GM23338 (cell line): ENCODE data around the gene THSD4. TPM values are rescaled to one million over a fixed set of nuclear protein-coding genes. Genes with fewer than 3 reads are reported as not detected.

Experiments used
- ATAC-seq: fragments of 200-7000 bp; cut with Tn5 transposase; 3 replicates; pipeline ENCODE4 v1.9.1; 2020
- DNase-seq: peaks from one replicate; pipeline ENCODE4 v3.0.0-alpha.2; 2015; ENCODE audit warnings: low spot score
- H2AFZ ChIP-seq: fragments of 200-600 bp; sonication (generic); 2 replicates; pipeline ENCODE4 v1.8.0; 2016; ENCODE audit warnings: antibody characterized with exemption, mild to moderate bottlenecking, moderate library complexity
- H3F3A ChIP-seq: fragments of 200-600 bp; sonication (generic); replicated peaks from 2 replicates; pipeline ENCODE4 v1.8.0; 2017; ENCODE audit warnings: antibody characterized with exemption, mixed run types, low read depth
- H3K27ac ChIP-seq: fragments of 200-600 bp; sonication (generic); 2 replicates; pipeline ENCODE4 v1.6.1; 2016; ENCODE audit warnings: low read depth
- H3K27me3 ChIP-seq: fragments of 200-600 bp; sonication (generic); 2 replicates; pipeline ENCODE4 v1.8.0; 2016; ENCODE audit warnings: mild to moderate bottlenecking, mixed run types, moderate library complexity; ENCODE audit not compliant: insufficient read depth
- H3K36me3 ChIP-seq: fragments of 200-600 bp; sonication (generic); 2 replicates; pipeline ENCODE4 v1.8.0; 2016; ENCODE audit warnings: mild to moderate bottlenecking; ENCODE audit not compliant: insufficient read depth
- H3K4me1 ChIP-seq: fragments of 200-600 bp; sonication (generic); 2 replicates; pipeline ENCODE4 v1.8.0; 2016; ENCODE audit warnings: mild to moderate bottlenecking, moderate library complexity; ENCODE audit not compliant: insufficient read depth
- H3K4me2 ChIP-seq: fragments of 200-600 bp; sonication (generic); 2 replicates; pipeline ENCODE4 v1.7.1; 2017; ENCODE audit warnings: mixed run types
- H3K4me3 ChIP-seq: fragments of 200-600 bp; sonication (generic); 2 replicates; pipeline ENCODE4 v1.6.1; 2016; ENCODE audit warnings: mixed run types
- H3K79me2 ChIP-seq: fragments of 200-600 bp; sonication (generic); replicated peaks from 2 replicates; pipeline ENCODE4 v1.8.0; 2017; ENCODE audit warnings: mild to moderate bottlenecking; ENCODE audit not compliant: insufficient read depth
- H3K9me2 ChIP-seq: fragments of 200-600 bp; sonication (generic); 2 replicates; pipeline ENCODE4 v1.8.0; 2017; ENCODE audit not compliant: insufficient read depth
- H4K20me1 ChIP-seq: fragments of 200-600 bp; sonication (generic); replicated peaks from 2 replicates; pipeline ENCODE4 v1.8.0; 2017; ENCODE audit warnings: mild to moderate bottlenecking; ENCODE audit not compliant: insufficient read depth
- H3K27ac Mint-ChIP-seq: 2 replicates; pipeline ENCODE4 v1.8.0; 2020; ENCODE audit warnings: inconsistent platforms, mild to moderate bottlenecking, moderate library complexity, mixed read lengths
- H3K27me3 Mint-ChIP-seq: 3 replicates; pipeline ENCODE4 v1.8.0; 2022; ENCODE audit warnings: low read depth, mild to moderate bottlenecking, moderate library complexity, mixed read lengths, inconsistent platforms; ENCODE audit not compliant: insufficient read depth, poor library complexity
- H3K36me3 Mint-ChIP-seq: 3 replicates; pipeline ENCODE4 v1.8.0; 2021; ENCODE audit warnings: low read depth, mild to moderate bottlenecking, inconsistent platforms, moderate library complexity, mixed read lengths
- H3K4me1 Mint-ChIP-seq: 3 replicates; pipeline ENCODE4 v1.8.0; 2020; ENCODE audit warnings: mild to moderate bottlenecking, inconsistent platforms, mixed read lengths
- H3K4me3 Mint-ChIP-seq: 3 replicates; pipeline ENCODE4 v1.8.0; 2021; ENCODE audit warnings: moderate library complexity, mild to moderate bottlenecking, inconsistent platforms, mixed read lengths
- H3K9me3 Mint-ChIP-seq: 3 replicates; pipeline ENCODE4 v1.8.0; 2020; ENCODE audit warnings: moderate library complexity, mild to moderate bottlenecking, inconsistent platforms, mixed read lengths
- CREB1 ChIP-seq: fragments of 250-450 bp; sonication (Bioruptor Pico); IDR thresholded peaks from 2 replicates; pipeline ENCODE4 v1.5.0; 2020; ENCODE audit warnings: low read depth, mild to moderate bottlenecking, moderate library complexity
- EZH2 ChIP-seq: fragments of 200-600 bp; sonication (generic); IDR thresholded peaks from one replicate; pipeline ENCODE4 v1.8.0; 2017; ENCODE audit warnings: antibody characterized with exemption, mild to moderate bottlenecking, low read depth; ENCODE audit not compliant: unreplicated experiment
- EZH2phosphoT487 ChIP-seq: fragments of 200-600 bp; sonication (generic); IDR thresholded peaks from one replicate; pipeline ENCODE4 v1.8.1; 2018; ENCODE audit warnings: antibody characterized with exemption; ENCODE audit not compliant: unreplicated experiment
- JUNB ChIP-seq: IDR thresholded peaks from one replicate; pipeline ENCODE4 v1.6.1; 2016; ENCODE audit warnings: antibody characterized with exemption; ENCODE audit not compliant: unreplicated experiment
- NANOG ChIP-seq: IDR thresholded peaks from 2 replicates; pipeline ENCODE4 v1.6.1; 2016; ENCODE audit warnings: antibody characterized with exemption, borderline replicate concordance
- STAT1 ChIP-seq: IDR thresholded peaks from one replicate; pipeline ENCODE4 v1.6.1; 2016; ENCODE audit warnings: antibody characterized with exemption; ENCODE audit not compliant: unreplicated experiment
- ZNF114 ChIP-seq: fragments of 250-450 bp; sonication (Bioruptor Pico); IDR thresholded peaks from 2 replicates; pipeline ENCODE4 v1.5.0; 2020; ENCODE audit warnings: mild to moderate bottlenecking, moderate library complexity
- ZNF331 ChIP-seq: fragments of 250-450 bp; sonication (Bioruptor Pico); IDR thresholded peaks from 2 replicates; pipeline ENCODE4 v1.5.0; 2020; ENCODE audit warnings: low read depth, mild to moderate bottlenecking, moderate library complexity
- polyA plus RNA-seq: library from polyadenylated mRNA; unstranded; fragments of >200 nt; fragmentation: Nextera tagmentation; extraction: Ambion mirVana; gene quantifications from 2 replicates; pipeline ENCODE4 v1.2.1, GENCODE V29; 2016
- total RNA-seq: library from RNA; depleted of rRNA; stranded (reverse); fragments of >200 nt; shearing (Covaris generic); gene quantifications from 2 replicates; pipeline ENCODE4 v1.2.3, GENCODE V29; 2014
- TF ChIP-seq, protein P1 (sequence below): IDR thresholded peaks from 2 replicates; pipeline ENCODE4 v1.6.1; 2016; ENCODE audit warnings: antibody characterized with exemption
- TF ChIP-seq, protein P2 (sequence below), 2 experiments: fragments of 200-600 bp in 1 of 2; sonication (generic) in 1 of 2; conservative IDR thresholded peaks; 2 replicates each; pipeline versions ENCODE4 v1.5.1 to v1.6.1; 2016 to 2017; ENCODE audit warnings: antibody characterized with exemption in 2 of 2, low read depth in 2 of 2, mild to moderate bottlenecking in 2 of 2, moderate library complexity in 1 of 2
- TF ChIP-seq, protein P3 (sequence below): fragments of 250-450 bp; sonication (Bioruptor Pico); IDR thresholded peaks from 2 replicates; pipeline ENCODE4 v1.5.0; 2020; ENCODE audit warnings: mild to moderate bottlenecking, moderate library complexity

THSD4 gene
- total and polyA plus RNA-seq, 2 experiments from 2014 or later, result 2.0 to 7.4 TPM

DNA sequence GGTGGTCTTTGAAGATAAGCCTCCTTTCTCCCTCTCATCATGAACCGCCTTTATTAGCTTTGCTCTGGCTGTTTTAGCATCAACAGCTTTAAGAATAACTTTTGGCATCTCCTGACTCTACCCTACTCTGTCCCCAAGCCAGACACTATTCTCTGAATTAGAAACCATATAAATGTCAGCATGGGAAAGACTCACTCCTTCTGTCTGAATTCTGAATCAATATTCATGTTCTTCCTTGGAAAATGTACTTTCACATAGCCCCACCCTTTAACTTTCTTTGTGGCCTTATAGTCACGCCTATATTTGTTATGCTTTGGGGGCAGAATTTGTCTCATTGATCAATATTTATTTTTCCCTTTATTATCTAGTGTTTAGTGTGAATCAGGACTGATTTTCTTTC is 563.3 kb downstream of the THSD4 start:
- no peak overlapping the region for H3K4me3 ChIP-seq
- Mint-ChIP-seq H3K27me3 (no peaks in the 10 kb centered on the region), H3K27ac (no peak overlapping the region), H3K36me3 (no peaks in the 10 kb centered on the region), H3K4me3 (no peak overlapping the region), H3K4me1 (peaks cover 39% of the 10 kb centered on the region), H3K9me3 (no peaks in the 10 kb centered on the region)
- no peak overlapping the region for H3K27ac ChIP-seq
- no peak for ATAC-seq
- H2AFZ ChIP-seq, result no peak overlapping the region
- no peak for DNase-seq
- TF ChIP-seq ZNF114 (CRISPR knock-in tag) (no peak), NANOG (no peak), JUNB (no peak), STAT1 (no peak), ZNF331 (CRISPR knock-in tag) (no peak), CREB1 (CRISPR knock-in tag) (no peak)
- TF ChIP-seq, protein P1, sequence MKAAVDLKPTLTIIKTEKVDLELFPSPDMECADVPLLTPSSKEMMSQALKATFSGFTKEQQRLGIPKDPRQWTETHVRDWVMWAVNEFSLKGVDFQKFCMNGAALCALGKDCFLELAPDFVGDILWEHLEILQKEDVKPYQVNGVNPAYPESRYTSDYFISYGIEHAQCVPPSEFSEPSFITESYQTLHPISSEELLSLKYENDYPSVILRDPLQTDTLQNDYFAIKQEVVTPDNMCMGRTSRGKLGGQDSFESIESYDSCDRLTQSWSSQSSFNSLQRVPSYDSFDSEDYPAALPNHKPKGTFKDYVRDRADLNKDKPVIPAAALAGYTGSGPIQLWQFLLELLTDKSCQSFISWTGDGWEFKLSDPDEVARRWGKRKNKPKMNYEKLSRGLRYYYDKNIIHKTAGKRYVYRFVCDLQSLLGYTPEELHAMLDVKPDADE, result no peak
- H3K4me2 ChIP-seq, result no peak overlapping the region
- H3K36me3 ChIP-seq, result no peaks in the 10 kb centered on the region
- no peaks in the 10 kb centered on the region for H4K20me1 ChIP-seq
- no peaks in the 10 kb centered on the region for H3F3A ChIP-seq
- H3K27me3 ChIP-seq, result no peaks in the 10 kb centered on the region
- H3K4me1 ChIP-seq, result peaks cover 21% of the 10 kb centered on the region
- H3K9me2 ChIP-seq, result no peaks in the 10 kb centered on the region
- no peaks in the 10 kb centered on the region for H3K79me2 ChIP-seq

DNA sequence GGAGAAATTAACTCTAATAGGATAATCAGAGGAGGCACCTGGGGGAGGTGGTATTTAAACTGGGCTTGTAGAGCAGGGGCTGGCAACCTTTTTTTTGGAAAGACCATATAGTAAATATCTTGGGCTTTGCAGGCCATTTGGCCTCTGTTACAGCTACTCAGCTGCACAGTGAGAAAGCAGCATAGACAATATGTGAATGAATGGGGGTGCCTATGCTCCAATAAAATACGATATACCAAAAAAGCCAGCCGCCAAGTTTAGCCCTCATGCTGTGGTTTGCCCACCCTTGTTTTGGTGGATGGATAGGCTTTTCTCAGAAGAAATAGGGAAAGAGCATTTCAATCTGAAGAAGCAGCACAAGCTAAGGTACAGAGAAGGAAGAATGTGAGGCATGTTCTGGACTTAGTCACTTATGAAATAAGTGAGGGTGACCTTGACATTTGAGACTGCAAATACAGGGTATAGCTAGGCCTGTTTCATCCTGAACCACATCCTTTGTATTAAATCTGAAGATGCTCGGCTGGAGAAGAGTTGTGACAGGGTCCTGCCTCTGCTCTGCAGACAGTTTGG is 564.0 kb downstream of the THSD4 start:
- H3K27me3 ChIP-seq, result no peaks in the 10 kb centered on the region
- no peak for ATAC-seq
- H3K27ac Mint-ChIP-seq, result no peak overlapping the region
- H3K27me3 Mint-ChIP-seq, result no peaks in the 10 kb centered on the region
- no peaks in the 10 kb centered on the region for H4K20me1 ChIP-seq
- H3K4me1 ChIP-seq, result peaks cover 21% of the 10 kb centered on the region
- no peak overlapping the region for H3K27ac ChIP-seq
- no peaks in the 10 kb centered on the region for H3K36me3 Mint-ChIP-seq
- H3K9me3 Mint-ChIP-seq, result no peaks in the 10 kb centered on the region
- H3K4me1 Mint-ChIP-seq, result peaks cover 39% of the 10 kb centered on the region
- H3F3A ChIP-seq, result no peaks in the 10 kb centered on the region
- H2AFZ ChIP-seq, result no peak overlapping the region
- no peak for DNase-seq
- no peak overlapping the region; the same call in 1 of the 2 replicates for H3K4me2 ChIP-seq
- H3K9me2 ChIP-seq, result no peaks in the 10 kb centered on the region
- H3K79me2 ChIP-seq, result no peaks in the 10 kb centered on the region
- H3K36me3 ChIP-seq, result no peaks in the 10 kb centered on the region
- no peak overlapping the region for H3K4me3 Mint-ChIP-seq
- no peak overlapping the region for H3K4me3 ChIP-seq
- TF ChIP-seq, protein P2, sequence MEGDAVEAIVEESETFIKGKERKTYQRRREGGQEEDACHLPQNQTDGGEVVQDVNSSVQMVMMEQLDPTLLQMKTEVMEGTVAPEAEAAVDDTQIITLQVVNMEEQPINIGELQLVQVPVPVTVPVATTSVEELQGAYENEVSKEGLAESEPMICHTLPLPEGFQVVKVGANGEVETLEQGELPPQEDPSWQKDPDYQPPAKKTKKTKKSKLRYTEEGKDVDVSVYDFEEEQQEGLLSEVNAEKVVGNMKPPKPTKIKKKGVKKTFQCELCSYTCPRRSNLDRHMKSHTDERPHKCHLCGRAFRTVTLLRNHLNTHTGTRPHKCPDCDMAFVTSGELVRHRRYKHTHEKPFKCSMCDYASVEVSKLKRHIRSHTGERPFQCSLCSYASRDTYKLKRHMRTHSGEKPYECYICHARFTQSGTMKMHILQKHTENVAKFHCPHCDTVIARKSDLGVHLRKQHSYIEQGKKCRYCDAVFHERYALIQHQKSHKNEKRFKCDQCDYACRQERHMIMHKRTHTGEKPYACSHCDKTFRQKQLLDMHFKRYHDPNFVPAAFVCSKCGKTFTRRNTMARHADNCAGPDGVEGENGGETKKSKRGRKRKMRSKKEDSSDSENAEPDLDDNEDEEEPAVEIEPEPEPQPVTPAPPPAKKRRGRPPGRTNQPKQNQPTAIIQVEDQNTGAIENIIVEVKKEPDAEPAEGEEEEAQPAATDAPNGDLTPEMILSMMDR (conservative IDR thresholded peaks at IDR 0.05; ENCODE audit: low read depth in 2 of 2), result no peak
- TF ChIP-seq ZNF114 (CRISPR knock-in tag), result no peak
- TF ChIP-seq NANOG, result no peak
- TF ChIP-seq EZH2phosphoT487, result no peak
- TF ChIP-seq, protein P3, sequence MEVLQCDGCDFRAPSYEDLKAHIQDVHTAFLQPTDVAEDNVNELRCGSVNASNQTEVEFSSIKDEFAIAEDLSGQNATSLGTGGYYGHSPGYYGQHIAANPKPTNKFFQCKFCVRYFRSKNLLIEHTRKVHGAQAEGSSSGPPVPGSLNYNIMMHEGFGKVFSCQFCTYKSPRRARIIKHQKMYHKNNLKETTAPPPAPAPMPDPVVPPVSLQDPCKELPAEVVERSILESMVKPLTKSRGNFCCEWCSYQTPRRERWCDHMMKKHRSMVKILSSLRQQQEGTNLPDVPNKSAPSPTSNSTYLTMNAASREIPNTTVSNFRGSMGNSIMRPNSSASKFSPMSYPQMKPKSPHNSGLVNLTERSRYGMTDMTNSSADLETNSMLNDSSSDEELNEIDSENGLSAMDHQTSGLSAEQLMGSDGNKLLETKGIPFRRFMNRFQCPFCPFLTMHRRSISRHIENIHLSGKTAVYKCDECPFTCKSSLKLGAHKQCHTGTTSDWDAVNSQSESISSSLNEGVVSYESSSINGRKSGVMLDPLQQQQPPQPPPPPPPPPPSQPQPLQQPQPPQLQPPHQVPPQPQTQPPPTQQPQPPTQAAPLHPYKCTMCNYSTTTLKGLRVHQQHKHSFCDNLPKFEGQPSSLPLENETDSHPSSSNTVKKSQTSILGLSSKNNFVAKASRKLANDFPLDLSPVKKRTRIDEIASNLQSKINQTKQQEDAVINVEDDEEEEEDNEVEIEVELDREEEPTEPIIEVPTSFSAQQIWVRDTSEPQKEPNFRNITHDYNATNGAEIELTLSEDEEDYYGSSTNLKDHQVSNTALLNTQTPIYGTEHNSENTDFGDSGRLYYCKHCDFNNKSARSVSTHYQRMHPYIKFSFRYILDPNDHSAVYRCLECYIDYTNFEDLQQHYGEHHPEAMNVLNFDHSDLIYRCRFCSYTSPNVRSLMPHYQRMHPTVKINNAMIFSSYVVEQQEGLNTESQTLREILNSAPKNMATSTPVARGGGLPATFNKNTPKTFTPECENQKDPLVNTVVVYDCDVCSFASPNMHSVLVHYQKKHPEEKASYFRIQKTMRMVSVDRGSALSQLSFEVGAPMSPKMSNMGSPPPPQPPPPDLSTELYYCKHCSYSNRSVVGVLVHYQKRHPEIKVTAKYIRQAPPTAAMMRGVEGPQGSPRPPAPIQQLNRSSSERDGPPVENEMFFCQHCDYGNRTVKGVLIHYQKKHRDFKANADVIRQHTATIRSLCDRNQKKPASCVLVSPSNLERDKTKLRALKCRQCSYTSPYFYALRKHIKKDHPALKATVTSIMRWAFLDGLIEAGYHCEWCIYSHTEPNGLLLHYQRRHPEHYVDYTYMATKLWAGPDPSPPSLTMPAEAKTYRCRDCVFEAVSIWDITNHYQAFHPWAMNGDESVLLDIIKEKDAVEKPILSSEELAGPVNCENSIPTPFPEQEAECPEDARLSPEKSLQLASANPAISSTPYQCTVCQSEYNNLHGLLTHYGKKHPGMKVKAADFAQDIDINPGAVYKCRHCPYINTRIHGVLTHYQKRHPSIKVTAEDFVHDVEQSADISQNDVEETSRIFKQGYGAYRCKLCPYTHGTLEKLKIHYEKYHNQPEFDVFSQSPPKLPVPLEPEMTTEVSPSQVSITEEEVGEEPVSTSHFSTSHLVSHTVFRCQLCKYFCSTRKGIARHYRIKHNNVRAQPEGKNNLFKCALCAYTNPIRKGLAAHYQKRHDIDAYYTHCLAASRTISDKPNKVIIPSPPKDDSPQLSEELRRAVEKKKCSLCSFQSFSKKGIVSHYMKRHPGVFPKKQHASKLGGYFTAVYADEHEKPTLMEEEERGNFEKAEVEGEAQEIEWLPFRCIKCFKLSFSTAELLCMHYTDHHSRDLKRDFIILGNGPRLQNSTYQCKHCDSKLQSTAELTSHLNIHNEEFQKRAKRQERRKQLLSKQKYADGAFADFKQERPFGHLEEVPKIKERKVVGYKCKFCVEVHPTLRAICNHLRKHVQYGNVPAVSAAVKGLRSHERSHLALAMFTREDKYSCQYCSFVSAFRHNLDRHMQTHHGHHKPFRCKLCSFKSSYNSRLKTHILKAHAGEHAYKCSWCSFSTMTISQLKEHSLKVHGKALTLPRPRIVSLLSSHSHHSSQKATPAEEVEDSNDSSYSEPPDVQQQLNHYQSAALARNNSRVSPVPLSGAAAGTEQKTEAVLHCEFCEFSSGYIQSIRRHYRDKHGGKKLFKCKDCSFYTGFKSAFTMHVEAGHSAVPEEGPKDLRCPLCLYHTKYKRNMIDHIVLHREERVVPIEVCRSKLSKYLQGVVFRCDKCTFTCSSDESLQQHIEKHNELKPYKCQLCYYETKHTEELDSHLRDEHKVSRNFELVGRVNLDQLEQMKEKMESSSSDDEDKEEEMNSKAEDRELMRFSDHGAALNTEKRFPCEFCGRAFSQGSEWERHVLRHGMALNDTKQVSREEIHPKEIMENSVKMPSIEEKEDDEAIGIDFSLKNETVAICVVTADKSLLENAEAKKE, result no peak
- TF ChIP-seq, protein P1, result no peak
- no peak for TF ChIP-seq ZNF331 (CRISPR knock-in tag)
- TF ChIP-seq EZH2, result no peak
- TF ChIP-seq STAT1, result no peak
